ENCODE measurements around the gene FNDC3B. TPM values are rescaled to one million over a fixed set of nuclear protein-coding genes. Genes with fewer than 3 reads are reported as not detected.

Gene FNDC3B
- total RNA-seq, 1 experiment from 2014 or later, result 48.6 TPM

GRCh38 chr3:172174513-172175253, 135.3 kb downstream of the FNDC3B start:
- intact Hi-C loops (cut with micrococcal nuclease), result no loop called here
- Histone ChIP-seq H3K9me3 (ENCODE audit: low read length) (no peaks in the 10 kb centered on the region), H3F3A (ENCODE audit: low read length, unreplicated experiment) (no peaks in the 10 kb centered on the region), H4K20me1 (ENCODE audit: low read length) (no peaks in the 10 kb centered on the region), H3K36me3 (ENCODE audit: low read depth, low read length) (no peaks in the 10 kb centered on the region), H3K27me3 (ENCODE audit: low read length) (no peaks in the 10 kb centered on the region), H3K9me2 (replicated peaks; ENCODE audit: low read length) (no peaks in the 10 kb centered on the region), H3K4me2 (ENCODE audit: low read length) (no peak overlapping the region), H3K79me2 (ENCODE audit: low read length) (peaks cover 94% of the 10 kb centered on the region), H3K4me1 (ENCODE audit: insufficient read depth, low read length) (peaks cover 2% of the 10 kb centered on the region), H3K9ac (ENCODE audit: low read length) (no peak overlapping the region), H3K4me3 (ENCODE audit: low read length) (no peak overlapping the region), H3K27ac (ENCODE audit: low read length) (no peak overlapping the region), H2AFZ (ENCODE audit: low read length) (no peak overlapping the region)
- TF ChIP-seq EZH2 (IDR thresholded peaks at IDR 0.05; ENCODE audit: low read length, unreplicated experiment), result no peak
- TF ChIP-seq EZH2phosphoT487 (IDR thresholded peaks at IDR 0.05; ENCODE audit: borderline replicate concordance, low read length), result no peak
- no peak for TF ChIP-seq CTCF (conservative IDR thresholded peaks at IDR 0.05; ENCODE audit: low read depth, low read length)
- ChIA-PET POLR2A (ENCODE audit: unreplicated experiment) (no interaction called here), CTCF (no interaction called here)
- no peak for ATAC-seq
- BruUV-seq (replicated peaks), result no TSS peak
- no peak for DNase-seq

- no peaks in the 10 kb centered on the region; the same call in 1 of the 2 replicates for H3K4me1 ChIP-seq (ENCODE audit: insufficient read depth, low read length)
Measured at GRCh38 chr3:172175254-172175599, 135.8 kb downstream of the FNDC3B start.

More at GRCh38 chr3:172175254-172175599, 135.8 kb downstream of the FNDC3B start:
- CTCF ChIA-PET, result no interaction called here
- no peak for DNase-seq
- POLR2A ChIA-PET (ENCODE audit: unreplicated experiment), result no interaction called here
- H2AFZ ChIP-seq (ENCODE audit: low read length), result no peak overlapping the region
- H3K27ac ChIP-seq (ENCODE audit: low read length), result no peak overlapping the region
- intact Hi-C loops (cut with micrococcal nuclease), result no loop called here
- no peaks in the 10 kb centered on the region for H3K9me2 ChIP-seq (replicated peaks; ENCODE audit: low read length)
- H3K79me2 ChIP-seq (ENCODE audit: low read length), result peaks cover 94% of the 10 kb centered on the region
- no peak overlapping the region for H3K4me3 ChIP-seq (ENCODE audit: low read length)
- no peaks in the 10 kb centered on the region for H3F3A ChIP-seq (ENCODE audit: low read length, unreplicated experiment)
- no peak for ATAC-seq
- H3K27me3 ChIP-seq (ENCODE audit: low read length), result no peaks in the 10 kb centered on the region
- H3K36me3 ChIP-seq (ENCODE audit: low read depth, low read length), result no peaks in the 10 kb centered on the region
- H3K9me3 ChIP-seq (ENCODE audit: low read length), result no peaks in the 10 kb centered on the region
- TF ChIP-seq EZH2phosphoT487 (IDR thresholded peaks at IDR 0.05; ENCODE audit: borderline replicate concordance, low read length) (no peak), EZH2 (IDR thresholded peaks at IDR 0.05; ENCODE audit: low read length, unreplicated experiment) (no peak), CTCF (conservative IDR thresholded peaks at IDR 0.05; ENCODE audit: low read depth, low read length) (no peak)
- BruUV-seq (replicated peaks), result no TSS peak
- H3K9ac ChIP-seq (ENCODE audit: low read length), result no peak overlapping the region
- H4K20me1 ChIP-seq (ENCODE audit: low read length), result no peaks in the 10 kb centered on the region
- no peak overlapping the region for H3K4me2 ChIP-seq (ENCODE audit: low read length)
